Measurements from ENCODE around the gene RBM38.

Gene RBM38

GRCh38 chr20:57451431-57451794 is 60.2 kb downstream of the RBM38 start:
- H3K27me3 Mint-ChIP-seq, result peaks cover 74% of the 10 kb centered on the region
- H3K4me1 Mint-ChIP-seq, result peaks cover 35% of the 10 kb centered on the region
- no peaks in the 10 kb centered on the region for H3K36me3 Mint-ChIP-seq
- DNase-seq, result no peak
- H3K27ac Mint-ChIP-seq, result peak overlapping the region; percentile 65
- no peak overlapping the region for H3K4me3 Mint-ChIP-seq
- CTCF ChIA-PET, result interaction anchor here (0.6 kb wide), 1 partner anchor 30 kb away, joined by 4 read pairs; no protein-coding TSS in a partner anchor
- H3K9me3 Mint-ChIP-seq, result no peaks in the 10 kb centered on the region

- CTCF ChIA-PET, result no interaction called here
- peaks cover 80% of the 10 kb centered on the region for H3K27me3 Mint-ChIP-seq
- H3K9me3 Mint-ChIP-seq, result no peaks in the 10 kb centered on the region
- H3K4me1 Mint-ChIP-seq, result peaks cover 35% of the 10 kb centered on the region
- no peaks in the 10 kb centered on the region for H3K36me3 Mint-ChIP-seq
- peak; percentile 50 for DNase-seq
- peak overlapping the region; percentile 65 for H3K27ac Mint-ChIP-seq
- no peak overlapping the region for H3K4me3 Mint-ChIP-seq
Observed at GRCh38 chr20:57451795-57452661, 60.8 kb downstream of the RBM38 start.

- DNase-seq, result no peak
- Mint-ChIP-seq H3K27me3 (peaks cover 83% of the 10 kb centered on the region), H3K4me1 (peaks cover 26% of the 10 kb centered on the region), H3K27ac (no peak overlapping the region), H3K36me3 (no peaks in the 10 kb centered on the region), H3K9me3 (no peaks in the 10 kb centered on the region), H3K4me3 (no peak overlapping the region)
- CTCF ChIA-PET, result no interaction called here
Observed at GRCh38 chr20:57455386-57455785, 64.2 kb downstream of the RBM38 start.

GRCh38 chr20:57456116-57456515 is 64.9 kb downstream of the RBM38 start:
- CTCF ChIA-PET, result no interaction called here
- Mint-ChIP-seq H3K27ac (no peak overlapping the region), H3K36me3 (no peaks in the 10 kb centered on the region)

GRCh38 chr20:57457243-57458095 is 66.3 kb downstream of the RBM38 start:
- no peak for DNase-seq
- no peak overlapping the region for H3K4me3 Mint-ChIP-seq
- H3K27ac Mint-ChIP-seq, result no peak overlapping the region
- peaks cover 85% of the 10 kb centered on the region for H3K27me3 Mint-ChIP-seq
- peaks cover 5% of the 10 kb centered on the region for H3K4me1 Mint-ChIP-seq
- no peaks in the 10 kb centered on the region for H3K9me3 Mint-ChIP-seq
- H3K36me3 Mint-ChIP-seq, result no peaks in the 10 kb centered on the region
- CTCF ChIA-PET, result no interaction called here

More at GRCh38 chr20:57456116-57456515, 64.9 kb downstream of the RBM38 start:
- H3K4me1 Mint-ChIP-seq, result peaks cover 18% of the 10 kb centered on the region
- H3K9me3 Mint-ChIP-seq, result no peaks in the 10 kb centered on the region
- no peak overlapping the region for H3K4me3 Mint-ChIP-seq
- no peak for DNase-seq
- H3K27me3 Mint-ChIP-seq, result peaks cover 86% of the 10 kb centered on the region

GRCh38 chr20:57458400-57459160 is 67.4 kb downstream of the RBM38 start:
- H3K27me3 Mint-ChIP-seq, result peaks cover 90% of the 10 kb centered on the region
- H3K36me3 Mint-ChIP-seq, result no peaks in the 10 kb centered on the region
- no peaks in the 10 kb centered on the region for H3K4me1 Mint-ChIP-seq
- CTCF ChIA-PET, result no interaction called here
- DNase-seq, result no peak
- no peaks in the 10 kb centered on the region for H3K9me3 Mint-ChIP-seq
- no peak overlapping the region for H3K4me3 Mint-ChIP-seq
- H3K27ac Mint-ChIP-seq, result no peak overlapping the region
